Gastroesophageal sphincter (tissue), 3 donors: ENCODE data around the gene RSPH9.

Experiments
- CTCF ChIP-seq, 4 experiments: fragments of 200-600 bp in 2 of 4; fragments of 450-650 bp in 2 of 4; sonication (generic) in 1 of 4; IDR thresholded peaks; one replicate each; pipeline ENCODE4 v1.5.1; 2017 to 2019; ENCODE audit warnings: antibody characterized with exemption in 4 of 4, mild to moderate bottlenecking in 2 of 4, moderate library complexity in 2 of 4
- EP300 ChIP-seq: sonication (generic); formaldehyde crosslinking; IDR thresholded peaks from one replicate; pipeline ENCODE4 v1.6.1; 2017; ENCODE audit warnings: antibody characterized with exemption, mild to moderate bottlenecking
- POLR2A ChIP-seq, 2 donors: fragments of 450-650 bp; IDR thresholded peaks; one replicate each; pipeline ENCODE4 v1.6.1; 2017; ENCODE audit warnings: antibody characterized with exemption in 2 of 2, mild to moderate bottlenecking in 2 of 2, moderate library complexity in 1 of 2
- POLR2AphosphoS5 ChIP-seq: sonication (generic); formaldehyde crosslinking; IDR thresholded peaks from one replicate; pipeline ENCODE4 v1.6.1; 2017; ENCODE audit warnings: antibody characterized with exemption

- no peak for TF ChIP-seq CTCF (IDR thresholded peaks at IDR 0.05)
- no peak for TF ChIP-seq POLR2A (IDR thresholded peaks at IDR 0.05)
- TF ChIP-seq POLR2AphosphoS5: no peak
- no peak for TF ChIP-seq EP300
Observed at GRCh38 chr6:43713643-43714310, 68.9 kb downstream of the RSPH9 start.
